A673 (cell line): ENCODE data around the gene CARMIL1. TPM values are rescaled to one million over a fixed set of nuclear protein-coding genes. Genes with fewer than 3 reads are reported as not detected.

Source experiments
- BruUV-seq: library from RNA; stranded (reverse); fragments of 400-500 nt; replicated peaks from 2 replicates; lab custom pipeline; 2021; lab: Mats Ljungman, UMichigan
- CTCF ChIA-PET: fragments of 300-600 bp; sonication (Branson Sonifier 250); formaldehyde crosslinking; loops from one replicate; lab custom pipeline; 2022; ENCODE audit warnings: antibody characterized with exemption; lab: Charles Lee
- POLR2A ChIA-PET: fragments of 300-600 bp; sonication (Branson Sonifier 250); formaldehyde crosslinking; loops from one replicate; lab custom pipeline; 2022; ENCODE audit warnings: antibody characterized with exemption; ENCODE audit not compliant: low non-redundant PET; lab: Charles Lee
- DNase-seq: peaks from one replicate; pipeline ENCODE4 v3.0.0-alpha.2; 2015; ENCODE audit warnings: low spot score
- H3K27ac ChIP-seq: fragments of 200-600 bp; sonication (generic); 2 replicates; pipeline ENCODE4 v1.5.1; 2016; ENCODE audit warnings: mixed run types, low read depth, mild to moderate bottlenecking, mixed read lengths, antibody characterized with exemption, low read length; ENCODE audit not compliant: poor library complexity, severe bottlenecking
- H3K27me3 ChIP-seq: fragments of 200-600 bp; sonication (generic); replicated peaks from 2 replicates; pipeline ENCODE4 v1.6.1; 2017; ENCODE audit warnings: mixed run types, low read depth, mild to moderate bottlenecking, mixed read lengths, antibody characterized with exemption, low read length; ENCODE audit not compliant: insufficient read depth, poor library complexity
- H3K36me3 ChIP-seq: fragments of 200-600 bp; sonication (generic); 2 replicates; pipeline ENCODE4 v1.6.1; 2016; ENCODE audit warnings: mixed run types, mild to moderate bottlenecking, mixed read lengths, antibody characterized with exemption, low read length; ENCODE audit not compliant: insufficient read depth, poor library complexity, severe bottlenecking
- H3K4me1 ChIP-seq: fragments of 200-600 bp; sonication (generic); 2 replicates; pipeline ENCODE4 v1.6.1; 2017; ENCODE audit warnings: mixed run types, mild to moderate bottlenecking, mixed read lengths, antibody characterized with exemption, low read length; ENCODE audit not compliant: insufficient read depth, poor library complexity, severe bottlenecking
- H3K4me3 ChIP-seq: fragments of 200-600 bp; sonication (generic); 2 replicates; pipeline ENCODE4 v1.5.1; 2016; ENCODE audit warnings: low read depth, mixed run types, mild to moderate bottlenecking, mixed read lengths, low read length; ENCODE audit not compliant: poor library complexity, severe bottlenecking
- H3K9me3 ChIP-seq: fragments of 200-600 bp; sonication (generic); 2 replicates; pipeline ENCODE4 v1.6.1; 2016; ENCODE audit warnings: mixed run types, low read depth, mild to moderate bottlenecking, mixed read lengths, antibody characterized with exemption, low read length; ENCODE audit not compliant: poor library complexity, severe bottlenecking
- EZH2 ChIP-seq: fragments of 200-600 bp; sonication (generic); IDR thresholded peaks from 2 replicates; pipeline ENCODE4 v1.6.1; 2017; ENCODE audit warnings: borderline replicate concordance, low read depth, mild to moderate bottlenecking, mixed read lengths, antibody characterized with exemption, low read length; ENCODE audit not compliant: poor library complexity, severe bottlenecking
- intact Hi-C: fragments of 100-400 bp; cut with micrococcal nuclease; formaldehyde crosslinking; loops from one replicate; pipeline ENCODE4 v1.10.0; 2022; ENCODE audit not compliant: unreplicated experiment
- total RNA-seq: library from RNA; stranded (reverse); gene quantifications from 2 replicates; pipeline ENCODE4 v1.2.3, GENCODE V29; 2021
- TF ChIP-seq, protein P1 (sequence below): fragments of 300-800, 200-600 bp; sonication (generic); conservative IDR thresholded peaks from 2 replicates; pipeline ENCODE4 v1.5.1; 2017; ENCODE audit warnings: low read depth, mild to moderate bottlenecking, antibody characterized with exemption, low read length, moderate library complexity, mixed read lengths

The CARMIL1 gene
- total RNA-seq, 1 experiment from 2014 or later: 7.2 TPM

DNA sequence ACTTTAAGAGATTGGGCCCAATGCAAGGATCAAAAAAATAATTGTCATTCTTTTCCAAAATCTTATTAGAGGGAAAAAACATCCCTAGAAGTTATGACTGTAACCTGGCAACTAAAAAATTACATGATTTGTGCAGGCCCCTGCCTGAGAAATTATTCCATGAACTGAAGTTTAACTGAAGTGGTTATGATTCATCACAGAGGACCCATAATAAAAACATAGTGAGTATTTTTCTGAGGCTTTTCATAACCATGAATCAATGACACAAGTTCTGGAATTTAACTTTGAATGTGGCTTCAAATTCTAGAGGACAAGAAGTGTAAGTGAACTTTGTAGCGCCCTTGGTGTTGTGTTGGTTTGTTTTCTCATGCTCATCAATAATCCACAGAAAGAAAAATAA, 31.1 kb upstream of the CARMIL1 start:
- ChIA-PET POLR2A (no interaction called here), CTCF (no interaction called here)
- Histone ChIP-seq H3K4me1 (no peaks in the 10 kb centered on the region), H3K27ac (no peak overlapping the region), H3K36me3 (no peaks in the 10 kb centered on the region), H3K9me3 (no peaks in the 10 kb centered on the region), H3K27me3 (no peaks in the 10 kb centered on the region), H3K4me3 (no peak overlapping the region)
- no TSS peak for BruUV-seq
- intact Hi-C loops: no loop called here
- DNase-seq: no peak
- TF ChIP-seq, protein P1, sequence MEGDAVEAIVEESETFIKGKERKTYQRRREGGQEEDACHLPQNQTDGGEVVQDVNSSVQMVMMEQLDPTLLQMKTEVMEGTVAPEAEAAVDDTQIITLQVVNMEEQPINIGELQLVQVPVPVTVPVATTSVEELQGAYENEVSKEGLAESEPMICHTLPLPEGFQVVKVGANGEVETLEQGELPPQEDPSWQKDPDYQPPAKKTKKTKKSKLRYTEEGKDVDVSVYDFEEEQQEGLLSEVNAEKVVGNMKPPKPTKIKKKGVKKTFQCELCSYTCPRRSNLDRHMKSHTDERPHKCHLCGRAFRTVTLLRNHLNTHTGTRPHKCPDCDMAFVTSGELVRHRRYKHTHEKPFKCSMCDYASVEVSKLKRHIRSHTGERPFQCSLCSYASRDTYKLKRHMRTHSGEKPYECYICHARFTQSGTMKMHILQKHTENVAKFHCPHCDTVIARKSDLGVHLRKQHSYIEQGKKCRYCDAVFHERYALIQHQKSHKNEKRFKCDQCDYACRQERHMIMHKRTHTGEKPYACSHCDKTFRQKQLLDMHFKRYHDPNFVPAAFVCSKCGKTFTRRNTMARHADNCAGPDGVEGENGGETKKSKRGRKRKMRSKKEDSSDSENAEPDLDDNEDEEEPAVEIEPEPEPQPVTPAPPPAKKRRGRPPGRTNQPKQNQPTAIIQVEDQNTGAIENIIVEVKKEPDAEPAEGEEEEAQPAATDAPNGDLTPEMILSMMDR: no peak
- TF ChIP-seq EZH2: no peak

DNA sequence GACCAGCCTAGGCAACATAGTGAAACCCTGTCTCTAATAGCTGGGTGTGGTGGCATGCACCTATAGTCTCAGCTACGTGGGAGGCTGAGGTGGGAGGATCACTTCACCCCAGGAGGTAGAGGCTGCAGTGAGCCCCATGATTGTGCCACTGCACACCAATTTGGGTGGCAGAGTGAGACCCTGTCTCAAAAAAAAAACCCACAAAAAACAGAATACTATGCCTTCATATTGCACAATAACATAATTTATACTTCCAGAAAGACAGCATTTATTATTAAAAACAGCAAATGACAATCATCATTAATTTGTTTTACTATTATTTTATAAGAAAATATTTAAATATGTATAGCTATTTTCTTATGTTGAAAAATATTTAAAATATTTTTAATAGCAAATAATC, 30.0 kb upstream of the CARMIL1 start:
- CTCF ChIA-PET: no interaction called here
- H3K9me3 ChIP-seq: no peaks in the 10 kb centered on the region
- TF ChIP-seq, protein P1: no peak
- no peak for TF ChIP-seq EZH2
- no peaks in the 10 kb centered on the region for H3K27me3 ChIP-seq
- no peak overlapping the region for H3K4me3 ChIP-seq
- POLR2A ChIA-PET: no interaction called here
- no peak overlapping the region for H3K27ac ChIP-seq
- intact Hi-C loops: no loop called here
- H3K4me1 ChIP-seq: no peaks in the 10 kb centered on the region
- no peaks in the 10 kb centered on the region for H3K36me3 ChIP-seq
- no peak for DNase-seq
- no TSS peak for BruUV-seq

DNA sequence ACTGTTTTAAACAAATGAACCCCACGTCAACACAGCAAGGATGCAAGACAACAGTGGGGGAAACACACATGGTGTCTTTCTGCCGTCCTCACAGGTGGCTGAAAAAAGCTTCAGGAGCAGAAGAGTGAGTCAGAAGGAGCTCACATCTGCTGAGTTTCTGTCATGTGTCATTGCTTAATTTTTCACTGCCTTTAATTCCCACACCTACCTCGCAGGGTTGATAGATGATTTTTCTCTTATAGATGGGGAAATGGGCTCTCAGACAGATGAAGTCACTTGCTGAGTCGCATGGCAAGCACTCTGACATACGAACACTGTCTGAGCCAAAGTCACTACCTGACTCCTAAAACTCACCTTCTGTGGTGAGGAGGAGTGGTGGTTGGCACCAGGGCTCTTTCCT, 28.3 kb upstream of the CARMIL1 start:
- no TSS peak for BruUV-seq
- no peak overlapping the region for H3K27ac ChIP-seq
- no peaks in the 10 kb centered on the region for H3K27me3 ChIP-seq
- ChIA-PET POLR2A (no interaction called here), CTCF (no interaction called here)
- no peaks in the 10 kb centered on the region for H3K9me3 ChIP-seq
- no peaks in the 10 kb centered on the region for H3K36me3 ChIP-seq
- no peak overlapping the region for H3K4me3 ChIP-seq
- intact Hi-C loops: no loop called here
- no peaks in the 10 kb centered on the region for H3K4me1 ChIP-seq
- no peak for TF ChIP-seq EZH2
- TF ChIP-seq, protein P1: no peak
- no peak for DNase-seq
